ENCODE data around the gene GPR132. TPM values are rescaled to one million over a fixed set of nuclear protein-coding genes. Genes with fewer than 3 reads are reported as not detected.

GPR132 gene
- total and polyA plus RNA-seq, 8 donors: under 0.01 to 11.1 (median 1.3) TPM

- intact Hi-C loops (cut with DNase I; ENCODE audit: low total_unique reads): no loop called here
- Histone ChIP-seq H3K4me1 (no peaks in the 10 kb centered on the region), H3K27ac (no peak overlapping the region), H3K36me3 (no peaks in the 10 kb centered on the region), H3K27me3 (peaks cover 0 to 38% (median 0%) of the 10 kb centered on the region in 3 donors), H3K4me3 (no peak overlapping the region), H3K9me3 (peaks cover 0 to 9% (median 6%) of the 10 kb centered on the region in 4 donors)
- 79 to 93% (median 85%) methylated on average over 4 of the region's 4 CpGs for WGBS, 5 donors
- no peak for DNase-seq
- TF ChIP-seq POLR2AphosphoS5 (IDR thresholded peaks at IDR 0.05): no peak
- TF ChIP-seq CTCF (IDR thresholded peaks at IDR 0.05): no peak
- no peak for TF ChIP-seq POLR2A (IDR thresholded peaks at IDR 0.05)
- TF ChIP-seq EP300 (IDR thresholded peaks at IDR 0.05): no peak
Measured at GRCh38 chr14:105100910-105101309, 35.7 kb upstream of the GPR132 start.

- Histone ChIP-seq H3K27me3 (peaks cover 0 to 29% (median 0%) of the 10 kb centered on the region in 3 donors), H3K27ac (no peak overlapping the region), H3K4me1 (peaks cover 0 to under 1% (median under 1%) of the 10 kb centered on the region in 4 donors), H3K36me3 (no peaks in the 10 kb centered on the region), H3K9me3 (peaks cover 0 to 9% (median 6%) of the 10 kb centered on the region in 4 donors), H3K4me3 (no peak overlapping the region)
- 71 to 93% (median 78%) methylated on average over 6 of the region's 6 CpGs for WGBS, 5 donors
- TF ChIP-seq CTCF (IDR thresholded peaks at IDR 0.05): no peak
- no peak for TF ChIP-seq EP300 (IDR thresholded peaks at IDR 0.05)
- no peak for TF ChIP-seq POLR2AphosphoS5 (IDR thresholded peaks at IDR 0.05)
- TF ChIP-seq POLR2A (IDR thresholded peaks at IDR 0.05): no peak
- intact Hi-C loops (cut with DNase I; ENCODE audit: low total_unique reads): no loop called here
- DNase-seq: no peak
Measured at GRCh38 chr14:105099778-105100177, 34.5 kb upstream of the GPR132 start.

GRCh38 chr14:105098316-105098715 is 33.1 kb upstream of the GPR132 start:
- peaks cover 0 to 25% (median 0%) of the 10 kb centered on the region in 3 donors for H3K27me3 ChIP-seq
- no peak for DNase-seq
- H3K27ac ChIP-seq: no peak overlapping the region
- H3K4me3 ChIP-seq: no peak overlapping the region
- no peaks in the 10 kb centered on the region for H3K36me3 ChIP-seq
- intact Hi-C loops (cut with DNase I; ENCODE audit: low total_unique reads): no loop called here
- H3K4me1 ChIP-seq: peaks cover 8 to 14% (median 12%) of the 10 kb centered on the region in 4 donors
- 79 to 93% (median 84%) methylated on average over 8 of the region's 8 CpGs for WGBS, 5 donors
- TF ChIP-seq POLR2AphosphoS5 (IDR thresholded peaks at IDR 0.05) (no peak), POLR2A (IDR thresholded peaks at IDR 0.05) (no peak), EP300 (IDR thresholded peaks at IDR 0.05) (no peak)
- peaks cover 0 to 7% (median 5%) of the 10 kb centered on the region in 4 donors for H3K9me3 ChIP-seq

GRCh38 chr14:105097794-105098127 is 32.5 kb upstream of the GPR132 start:
- H3K4me3 ChIP-seq: no peak overlapping the region
- peaks cover 11 to 17% (median 15%) of the 10 kb centered on the region in 4 donors for H3K4me1 ChIP-seq
- WGBS, 5 donors: 74 to 93% (median 86%) methylated on average over 4 to 7 of the region's 7 CpGs
- peaks cover 0 to 6% (median 2%) of the 10 kb centered on the region in 4 donors for H3K9me3 ChIP-seq
- H3K27ac ChIP-seq: no peak overlapping the region
- peaks cover 0 to 23% (median 0%) of the 10 kb centered on the region in 3 donors for H3K27me3 ChIP-seq
- no peak for DNase-seq
- intact Hi-C loops (cut with DNase I; ENCODE audit: low total_unique reads): no loop called here
- H3K36me3 ChIP-seq: no peaks in the 10 kb centered on the region
- TF ChIP-seq CTCF (IDR thresholded peaks at IDR 0.05): no peak
- no peak for TF ChIP-seq POLR2AphosphoS5 (IDR thresholded peaks at IDR 0.05)
- TF ChIP-seq EP300 (IDR thresholded peaks at IDR 0.05): no peak
- TF ChIP-seq POLR2A (IDR thresholded peaks at IDR 0.05): no peak

GRCh38 chr14:105096206-105096875 is 31.1 kb upstream of the GPR132 start:
- H3K4me3 ChIP-seq: no peak overlapping the region
- WGBS, 5 donors: 83 to 92% (median 89%) methylated on average over 14 to 15 of the region's 15 CpGs
- peaks cover 0 to 6% (median 2%) of the 10 kb centered on the region in 4 donors for H3K9me3 ChIP-seq
- DNase-seq: no peak
- no peak for TF ChIP-seq EP300 (IDR thresholded peaks at IDR 0.05)
- no peak for TF ChIP-seq POLR2AphosphoS5 (IDR thresholded peaks at IDR 0.05)
- TF ChIP-seq CTCF (IDR thresholded peaks at IDR 0.05): no peak
- no peak for TF ChIP-seq POLR2A (IDR thresholded peaks at IDR 0.05)
- intact Hi-C loops (cut with DNase I; ENCODE audit: low total_unique reads): no loop called here
- peaks cover 25 to 32% (median 30%) of the 10 kb centered on the region in 4 donors for H3K4me1 ChIP-seq
- peaks cover 0 to 18% (median 0%) of the 10 kb centered on the region in 3 donors for H3K27me3 ChIP-seq
- no peaks in the 10 kb centered on the region for H3K36me3 ChIP-seq
- no peak overlapping the region for H3K27ac ChIP-seq

All from stomach (tissue), 9 donors.